Measurements from ENCODE around the gene ZBTB16.

DNA sequence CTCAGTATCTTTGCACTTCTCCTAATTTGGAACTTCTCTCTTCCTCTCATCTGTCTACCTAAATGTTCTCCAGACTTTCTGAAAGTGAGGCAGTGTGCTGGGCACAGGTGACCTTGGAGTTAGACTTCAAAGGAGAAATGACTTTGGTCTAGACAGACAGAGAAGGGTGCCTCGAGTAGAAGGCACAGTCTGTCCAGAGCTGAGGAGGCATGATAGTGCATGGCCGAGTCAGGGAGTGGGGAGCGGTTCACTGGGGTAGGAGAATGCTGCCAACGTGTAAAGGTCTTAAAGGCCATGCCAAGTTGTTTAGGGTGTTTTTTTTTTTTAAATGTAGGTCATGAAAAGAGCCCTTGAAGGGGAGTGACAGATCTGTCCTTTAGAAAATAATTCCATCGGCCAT, 17.3 kb upstream of the ZBTB16 start:
- TF ChIP-seq, protein P1, sequence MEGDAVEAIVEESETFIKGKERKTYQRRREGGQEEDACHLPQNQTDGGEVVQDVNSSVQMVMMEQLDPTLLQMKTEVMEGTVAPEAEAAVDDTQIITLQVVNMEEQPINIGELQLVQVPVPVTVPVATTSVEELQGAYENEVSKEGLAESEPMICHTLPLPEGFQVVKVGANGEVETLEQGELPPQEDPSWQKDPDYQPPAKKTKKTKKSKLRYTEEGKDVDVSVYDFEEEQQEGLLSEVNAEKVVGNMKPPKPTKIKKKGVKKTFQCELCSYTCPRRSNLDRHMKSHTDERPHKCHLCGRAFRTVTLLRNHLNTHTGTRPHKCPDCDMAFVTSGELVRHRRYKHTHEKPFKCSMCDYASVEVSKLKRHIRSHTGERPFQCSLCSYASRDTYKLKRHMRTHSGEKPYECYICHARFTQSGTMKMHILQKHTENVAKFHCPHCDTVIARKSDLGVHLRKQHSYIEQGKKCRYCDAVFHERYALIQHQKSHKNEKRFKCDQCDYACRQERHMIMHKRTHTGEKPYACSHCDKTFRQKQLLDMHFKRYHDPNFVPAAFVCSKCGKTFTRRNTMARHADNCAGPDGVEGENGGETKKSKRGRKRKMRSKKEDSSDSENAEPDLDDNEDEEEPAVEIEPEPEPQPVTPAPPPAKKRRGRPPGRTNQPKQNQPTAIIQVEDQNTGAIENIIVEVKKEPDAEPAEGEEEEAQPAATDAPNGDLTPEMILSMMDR (IDR thresholded peaks at IDR 0.05; ENCODE audit: insufficient read depth, low read length), result no peak
- TF ChIP-seq GABPA (IDR thresholded peaks at IDR 0.05; ENCODE audit: low read depth) (no peak), POLR2AphosphoS5 (IDR thresholded peaks at IDR 0.05; ENCODE audit: low read depth) (no peak)

Measured in HL-60 (cell line).